TTC549 (cell line): ENCODE data around the gene TTF2.
A peak's percentile ranks its signal among the peaks of the same experiment; 100 is the strongest.

Experiments used
- FAIRE-seq: peaks from 2 replicates; lab custom pipeline; 2012; peaks lifted over from hg19 to GRCh38; lab: Jason Lieb, UNC

The TTF2 gene

GRCh38 chr1:117059678-117060440 is at the start of gene TTF2:
TSS of gene TTF2 (plus strand) at chr1:117060326. CDS start at chr1:117060347, 21 bp downstream.
- FAIRE-seq = peak; percentile 96

- no peak for FAIRE-seq
Observed at GRCh38 chr1:117011334-117011733, 48.8 kb upstream of the TTF2 start.

GRCh38 chr1:117013309-117013858 is 46.7 kb upstream of the TTF2 start:
- FAIRE-seq = no peak

- FAIRE-seq = no peak
Observed at GRCh38 chr1:117014209-117014608, 45.9 kb upstream of the TTF2 start.

- FAIRE-seq = no peak
Observed at GRCh38 chr1:117015724-117016123, 44.4 kb upstream of the TTF2 start.

GRCh38 chr1:117017062-117017461 is 43.1 kb upstream of the TTF2 start:
- no peak for FAIRE-seq

DNA sequence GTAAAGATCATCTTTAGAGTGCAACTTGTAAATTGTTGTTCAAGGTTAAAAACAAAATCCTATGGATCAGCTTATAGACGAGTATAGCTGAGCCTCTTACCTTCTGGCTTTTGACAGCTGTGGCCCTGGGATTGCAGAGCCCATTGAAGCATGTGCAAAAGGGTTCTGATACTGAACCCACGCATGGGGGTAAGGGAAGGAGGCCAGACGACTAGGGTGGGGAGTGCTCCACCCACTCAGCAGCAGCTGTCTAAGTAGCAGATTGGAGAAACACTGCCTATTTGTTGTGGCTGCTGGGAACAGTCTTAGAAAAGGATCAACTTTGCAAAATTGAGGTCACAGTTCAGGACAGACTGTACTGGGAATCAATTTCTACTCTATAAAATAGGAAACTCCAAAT is 42.5 kb upstream of the TTF2 start:
- no peak for FAIRE-seq

GRCh38 chr1:117020526-117021156 is 39.5 kb upstream of the TTF2 start:
- no peak for FAIRE-seq

- no peak for FAIRE-seq
Observed at GRCh38 chr1:117022114-117022513, 38.0 kb upstream of the TTF2 start.

DNA sequence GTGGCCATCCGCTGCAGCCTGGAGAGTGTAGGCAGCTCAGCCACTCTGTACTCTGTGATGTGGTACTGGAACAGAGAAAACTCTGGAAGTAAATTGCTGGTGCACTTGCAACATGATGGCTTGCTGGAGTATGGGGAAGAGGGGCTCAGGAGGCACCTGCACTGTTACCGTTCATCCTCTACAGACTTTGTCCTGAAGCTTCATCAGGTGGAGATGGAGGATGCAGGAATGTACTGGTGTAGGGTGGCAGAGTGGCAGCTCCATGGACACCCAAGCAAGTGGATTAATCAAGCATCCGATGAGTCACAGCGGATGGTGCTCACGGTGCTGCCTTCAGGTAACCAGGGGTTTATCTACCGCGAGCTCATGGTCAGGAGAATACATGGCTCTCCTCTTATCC is 34.6 kb upstream of the TTF2 start:
- FAIRE-seq = no peak

GRCh38 chr1:117026361-117026760 is 33.8 kb upstream of the TTF2 start:
- no peak for FAIRE-seq

- no peak for FAIRE-seq
Observed at GRCh38 chr1:117029685-117030084, 30.4 kb upstream of the TTF2 start.

- FAIRE-seq = no peak
Observed at GRCh38 chr1:117030271-117030877, 29.8 kb upstream of the TTF2 start.

GRCh38 chr1:117032266-117032665 is 27.9 kb upstream of the TTF2 start:
- FAIRE-seq = no peak

GRCh38 chr1:117032681-117033539 is 27.2 kb upstream of the TTF2 start:
- FAIRE-seq = no peak

DNA sequence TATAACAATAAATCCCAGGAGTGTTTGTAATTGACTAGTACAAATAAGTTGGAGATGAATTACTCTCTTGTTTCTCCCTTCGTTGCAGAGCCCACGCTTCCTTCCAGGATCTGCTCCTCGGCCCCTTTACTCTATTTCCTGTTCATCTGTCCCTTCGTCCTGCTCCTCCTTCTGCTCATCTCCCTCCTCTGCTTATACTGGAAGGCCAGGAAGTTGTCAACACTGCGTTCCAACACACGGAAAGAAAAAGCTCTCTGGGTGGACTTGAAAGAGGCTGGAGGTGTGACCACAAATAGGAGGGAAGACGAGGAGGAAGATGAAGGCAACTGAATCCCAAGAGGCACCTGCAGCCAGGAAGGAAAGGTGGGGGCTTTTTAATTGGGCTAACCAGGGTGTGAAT is 26.4 kb upstream of the TTF2 start:
- FAIRE-seq = no peak

DNA sequence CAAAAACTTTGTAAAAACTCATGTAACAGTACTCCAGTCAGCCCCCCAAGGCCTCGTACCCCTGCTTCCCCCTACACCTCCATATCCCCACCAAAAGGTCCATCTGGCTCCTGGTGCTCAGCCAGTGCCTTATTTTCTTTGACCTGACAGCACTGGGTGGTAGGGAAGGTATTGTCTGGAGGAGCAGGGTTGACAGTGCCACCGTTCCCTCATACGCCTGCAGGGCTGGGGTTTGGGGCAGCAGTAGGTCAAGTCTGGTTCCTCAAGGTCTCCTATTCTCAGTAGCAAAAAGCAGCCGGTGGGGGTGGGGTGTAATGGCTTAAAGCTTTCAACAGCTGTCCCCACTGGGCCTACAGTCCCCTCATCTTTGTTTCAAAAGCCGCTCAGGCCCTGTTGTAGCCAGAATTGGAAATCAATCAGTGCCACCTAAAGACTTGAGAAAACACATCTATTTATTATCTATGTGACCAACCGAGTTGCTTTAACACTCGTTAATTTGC is 25.3 kb upstream of the TTF2 start:
- no peak for FAIRE-seq

GRCh38 chr1:117036018-117036461 is 24.1 kb upstream of the TTF2 start:
- FAIRE-seq = no peak

GRCh38 chr1:117037802-117038201 is 22.3 kb upstream of the TTF2 start:
- no peak for FAIRE-seq

- FAIRE-seq = no peak
Observed at GRCh38 chr1:117038236-117038635, 21.9 kb upstream of the TTF2 start.

GRCh38 chr1:117044217-117044616 is 15.9 kb upstream of the TTF2 start:
- FAIRE-seq = no peak

DNA sequence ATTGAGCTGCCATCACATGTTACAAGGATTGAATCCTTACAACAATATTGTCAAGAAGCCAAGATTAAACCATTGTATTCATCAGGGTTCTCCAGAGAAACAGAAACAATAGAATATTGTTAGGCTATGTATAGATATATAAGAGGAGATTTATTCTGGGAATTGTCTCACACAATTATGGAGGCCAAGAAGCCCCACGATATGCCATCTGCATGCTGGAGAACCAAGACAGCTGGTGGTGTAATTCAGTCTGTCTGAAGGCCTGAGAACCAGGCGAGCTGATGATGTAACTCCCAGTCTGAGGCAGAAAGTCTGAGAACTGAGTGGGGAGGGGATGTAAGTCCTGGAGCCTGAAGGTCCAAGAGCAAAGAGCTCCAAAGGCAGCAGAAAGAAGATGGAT is 14.5 kb upstream of the TTF2 start:
- FAIRE-seq = no peak
